Kidney glomerular epithelial cell (primary cell): ENCODE data around the gene NPDC1.
A peak's percentile ranks its signal among the peaks of the same experiment; 100 is the strongest.
"Not testable (repeated sequence)": the region's sequence is repeated elsewhere in the genome, so short reads cannot be mapped to it uniquely, and the experiment has no call there.

Experiments
- DNase-seq: peaks from one replicate; lab custom pipeline; 2025; lab: John Stamatoyannopoulos, UW

NPDC1 gene

GRCh38 chr9:137011907-137012675 lies 33.9 kb downstream of the NPDC1 start:
- no peak for DNase-seq

DNA sequence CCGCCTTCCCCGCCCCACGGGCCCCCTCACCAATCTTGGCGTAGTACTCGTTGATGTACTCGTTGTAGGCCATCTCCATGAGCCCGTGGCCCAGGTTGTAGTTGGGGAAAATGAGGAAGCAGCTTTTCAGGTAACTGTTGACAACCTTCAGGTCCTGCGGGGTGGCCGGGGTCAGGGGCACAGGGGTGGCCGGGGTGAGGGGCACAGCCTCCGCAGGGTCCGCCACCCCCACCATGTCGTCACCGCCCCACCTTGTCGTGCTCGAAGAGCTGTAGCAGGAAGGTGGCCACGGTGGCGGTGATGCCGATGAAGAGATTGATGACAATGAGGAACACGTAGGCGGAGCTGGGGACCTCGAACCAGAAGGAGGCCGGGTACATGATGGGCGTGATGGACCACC lies 34.8 kb downstream of the NPDC1 start:
- DNase-seq: no peak

GRCh38 chr9:137009938-137010732 lies 35.8 kb downstream of the NPDC1 start:
- no peak for DNase-seq

- DNase-seq: no peak
Measured at GRCh38 chr9:137009217-137009616, 36.8 kb downstream of the NPDC1 start.

DNA sequence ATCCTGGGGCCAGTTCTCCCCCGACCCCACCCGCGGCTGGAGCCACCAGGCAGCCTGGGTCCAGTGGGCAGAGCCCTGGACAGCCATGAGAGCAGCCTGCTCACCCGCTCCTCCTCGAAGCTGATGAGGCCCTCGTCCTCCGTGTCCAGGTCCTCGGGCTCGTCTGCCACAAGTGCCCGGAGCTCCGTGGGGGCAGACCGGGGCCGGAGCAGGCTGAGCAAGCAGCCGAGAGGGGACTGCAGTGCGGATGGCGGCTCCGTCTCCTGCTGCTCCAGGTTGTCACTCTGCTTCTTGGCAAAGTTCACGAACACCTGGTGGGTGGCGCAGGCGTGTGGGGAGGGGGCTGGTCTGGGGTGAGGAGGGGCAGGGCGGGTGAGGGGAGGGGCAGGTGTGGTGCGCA lies 37.7 kb downstream of the NPDC1 start:
- no peak for DNase-seq

GRCh38 chr9:137007816-137008270 lies 38.1 kb downstream of the NPDC1 start:
- DNase-seq: no peak

DNA sequence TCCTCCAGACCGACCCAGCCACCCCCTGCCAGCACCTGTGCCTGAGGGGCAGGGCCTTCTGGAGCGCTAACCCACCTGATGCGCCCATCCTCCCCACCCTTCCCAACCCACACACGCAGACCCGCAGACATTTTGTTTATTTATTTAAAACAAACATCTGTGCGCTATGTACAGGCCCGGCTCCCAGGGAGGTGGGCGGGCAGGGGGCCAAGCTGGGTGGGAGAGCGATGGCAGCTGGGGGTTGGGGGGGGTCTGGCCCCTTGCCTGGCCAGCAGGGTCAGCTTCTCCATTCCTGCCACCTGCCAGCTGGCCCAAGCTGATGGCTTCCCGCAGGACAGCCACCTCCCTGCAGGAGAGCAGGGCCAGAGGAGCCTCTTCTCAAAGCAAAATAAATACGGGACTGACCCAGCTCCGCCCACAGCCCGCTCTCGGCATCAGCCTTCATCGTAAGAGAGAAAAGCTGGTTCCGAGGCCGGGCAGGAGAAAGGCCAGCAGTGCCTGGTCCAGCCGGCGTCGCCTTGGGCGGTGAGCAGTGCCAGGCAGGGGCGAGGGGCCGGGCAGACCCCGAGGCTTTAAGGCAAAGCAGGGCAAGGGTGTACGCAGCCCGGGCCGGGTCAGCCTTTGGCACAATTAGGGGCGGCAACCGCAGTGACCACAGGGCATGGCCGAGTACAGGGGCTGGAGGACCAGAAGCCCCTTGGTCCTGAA lies 38.7 kb downstream of the NPDC1 start:
- DNase-seq: no peak

DNA sequence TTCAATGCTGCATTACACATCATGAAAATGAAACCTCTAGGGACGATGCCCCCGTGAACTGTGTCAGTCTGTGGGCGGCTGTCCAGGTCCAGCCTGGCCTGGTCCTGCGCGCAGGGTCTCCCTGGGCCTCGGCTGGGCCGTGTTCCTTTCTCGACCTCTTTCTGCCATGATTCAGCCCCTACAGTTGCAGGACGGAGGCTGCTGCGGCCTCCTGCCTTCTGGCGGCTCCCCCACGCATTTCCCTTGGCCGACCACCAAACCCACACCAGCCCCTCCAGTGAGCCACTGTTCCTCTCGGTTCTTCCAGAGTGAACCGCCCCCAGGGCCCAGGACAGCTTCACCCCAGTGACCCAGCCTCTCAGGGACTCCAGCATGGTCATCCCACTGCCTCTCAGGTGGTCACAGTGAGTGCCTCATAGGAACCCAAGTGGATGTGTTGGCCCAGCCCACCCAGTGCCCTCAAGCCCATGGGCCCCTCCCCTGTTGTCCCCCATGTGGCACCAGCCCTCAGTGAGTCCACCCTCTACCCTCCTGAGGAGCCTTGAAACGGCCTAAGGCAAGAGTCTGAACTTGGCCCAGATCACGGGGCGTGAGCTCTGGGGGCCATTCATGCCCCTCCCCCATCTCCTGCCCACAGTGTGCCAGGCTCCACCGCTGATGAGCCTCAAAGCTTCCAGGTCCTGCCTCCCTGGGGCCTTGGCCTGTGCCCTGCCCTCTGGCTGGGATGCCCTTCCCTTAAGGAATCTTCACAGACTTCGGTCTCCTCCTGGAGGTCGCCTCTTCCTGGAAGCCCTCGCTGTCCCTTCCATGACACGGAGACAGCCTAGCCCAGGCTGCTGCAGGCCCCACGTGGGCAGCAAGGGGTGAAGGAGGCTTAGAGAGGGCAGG lies 39.6 kb downstream of the NPDC1 start:
- no peak for DNase-seq

DNA sequence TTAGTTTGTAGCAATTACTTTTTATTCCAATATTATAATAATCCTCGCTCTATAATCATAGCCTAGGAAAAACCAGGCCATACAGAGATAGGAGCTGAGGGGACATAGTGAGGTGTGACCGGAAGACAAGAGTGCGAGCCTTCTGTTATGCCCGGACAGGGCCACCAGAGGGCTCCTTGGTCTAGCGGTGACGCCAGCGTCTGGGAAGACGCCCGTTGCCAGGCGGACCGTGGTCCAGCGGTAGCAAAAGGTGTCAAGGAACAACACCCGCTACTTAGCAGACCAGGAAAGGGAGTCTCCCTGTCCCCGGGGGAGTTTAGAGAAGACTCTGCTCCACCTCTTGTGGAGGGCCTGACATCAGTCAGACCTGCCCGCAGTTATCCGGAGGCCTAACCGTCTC lies 41.7 kb downstream of the NPDC1 start:
- DNase-seq: not testable (repeated sequence)

DNA sequence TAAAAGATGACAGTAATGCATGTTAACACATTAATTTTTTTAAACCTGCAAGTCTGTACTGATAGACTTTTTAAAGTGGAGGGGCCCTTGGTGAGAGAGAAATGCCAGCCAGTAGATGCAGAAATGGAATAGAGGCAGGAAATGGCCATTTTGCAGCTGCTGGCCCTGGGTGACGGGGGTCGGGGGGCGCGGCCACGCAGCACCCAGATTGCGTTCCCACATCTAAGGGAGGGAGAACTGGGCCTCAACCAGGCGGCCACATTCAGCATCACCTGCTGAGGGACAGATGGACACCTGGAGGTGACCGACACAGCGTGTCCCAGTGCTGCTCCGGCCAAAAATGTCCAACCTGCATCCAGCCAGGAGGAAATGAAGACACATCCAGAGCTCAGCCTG lies 43.3 kb downstream of the NPDC1 start:
- no peak for DNase-seq

DNA sequence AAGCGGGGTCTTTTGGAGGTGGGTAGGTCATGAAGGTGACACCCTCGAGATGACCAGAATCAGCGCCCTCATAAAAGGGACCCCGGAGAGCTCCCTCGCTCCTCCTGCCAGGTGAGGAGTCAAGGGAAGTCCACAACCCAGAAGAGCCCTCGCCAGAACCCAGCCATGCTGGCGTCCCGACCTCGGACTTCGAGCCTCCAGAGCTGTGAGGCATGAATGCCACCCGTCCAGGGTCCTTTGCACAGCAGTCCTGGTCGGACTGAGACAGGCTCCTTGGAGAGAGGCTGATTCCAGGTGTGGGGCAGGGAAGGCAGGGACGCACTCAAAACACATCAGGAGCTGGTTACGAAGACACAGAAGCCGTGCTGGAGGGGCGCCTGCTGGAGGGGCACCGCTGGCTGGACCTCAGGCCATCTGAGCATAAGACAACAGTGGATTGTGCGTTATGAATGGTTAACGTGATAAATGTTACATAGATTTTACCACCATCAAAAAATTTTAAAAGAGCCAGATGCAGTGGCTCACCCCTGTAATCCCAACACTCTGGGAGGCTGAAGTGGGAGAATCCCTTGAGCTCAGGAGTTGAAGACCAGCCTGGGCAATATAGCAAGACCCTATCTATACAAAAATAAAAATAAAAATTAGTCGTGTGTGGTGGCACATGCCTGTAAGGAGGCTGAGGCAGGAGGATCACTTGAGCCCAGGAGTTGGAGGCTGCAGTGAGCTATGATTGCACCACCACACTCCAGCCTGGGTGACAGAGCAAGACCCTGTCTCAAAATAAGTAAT lies 43.9 kb downstream of the NPDC1 start:
- no peak for DNase-seq

DNA sequence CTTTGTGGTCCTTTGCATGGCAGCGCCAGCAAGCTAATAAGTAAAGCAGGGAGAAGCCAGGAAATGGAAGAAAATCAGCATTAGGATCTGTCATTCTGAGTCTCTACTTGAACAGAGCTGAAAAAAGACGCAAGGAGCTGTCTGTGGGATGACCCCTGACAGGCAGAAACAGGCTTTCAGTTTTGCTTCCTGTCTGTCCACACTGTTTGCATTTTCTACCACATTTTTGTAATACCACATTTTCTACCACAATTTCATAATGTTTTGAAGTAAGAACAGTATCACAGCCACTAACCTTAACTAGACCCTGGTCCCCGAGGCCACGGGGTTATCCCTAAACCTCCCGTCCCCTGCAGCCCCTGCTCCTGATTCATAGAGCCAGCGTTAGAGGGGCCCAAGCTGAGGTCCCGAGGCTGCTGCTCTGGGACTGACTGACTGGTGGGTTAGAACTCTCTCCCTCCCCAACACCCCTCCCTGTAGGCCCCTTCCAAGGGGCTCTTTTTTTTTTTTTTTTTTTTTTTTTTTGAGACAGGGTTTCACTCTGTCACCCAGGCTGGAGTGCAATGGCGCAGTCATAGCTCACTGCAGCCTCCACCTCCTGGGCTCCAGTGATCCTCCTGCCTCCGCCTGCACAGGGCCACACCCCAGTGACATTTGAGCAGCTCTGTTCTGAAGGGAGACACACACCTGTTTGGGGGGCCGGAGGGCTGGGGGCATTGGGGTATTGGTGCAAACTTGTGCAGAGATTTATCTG lies 45.6 kb downstream of the NPDC1 start:
- DNase-seq: peak; percentile 16

- no peak for DNase-seq
Measured at GRCh38 chr9:136997830-136998234, 48.1 kb downstream of the NPDC1 start.

DNA sequence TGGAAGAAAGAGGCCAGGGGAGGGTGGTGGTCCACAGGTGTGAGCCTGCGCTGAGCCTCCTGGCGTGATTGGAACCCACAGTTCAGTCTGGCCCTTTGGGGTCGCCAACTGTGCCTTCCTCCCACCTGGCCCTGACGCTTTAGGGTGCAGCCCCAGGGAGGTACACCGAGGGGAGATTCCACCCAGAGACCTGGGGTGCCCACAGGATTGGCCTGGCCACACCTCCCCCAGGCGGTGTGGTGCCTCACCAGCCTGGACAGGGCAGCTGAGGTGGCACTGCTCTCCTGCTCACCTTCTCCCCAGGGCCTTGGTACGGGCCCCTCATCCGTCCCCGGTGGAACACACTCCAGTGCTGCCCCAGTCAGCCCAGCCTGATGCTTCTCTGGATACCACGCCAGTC lies 48.6 kb downstream of the NPDC1 start:
- no peak for DNase-seq

GRCh38 chr9:136996361-136997292 lies 49.4 kb downstream of the NPDC1 start, which contains the start of gene CLIC3:
TSS of gene CLIC3 (minus strand) at chr9:136996568. CDS start at chr9:136996543, 25 bp downstream.
- no peak for DNase-seq

GRCh38 chr9:136995772-136996311 lies 50.1 kb downstream of the NPDC1 start:
- DNase-seq: no peak

- no peak for DNase-seq
Measured at GRCh38 chr9:136995362-136995761, 50.6 kb downstream of the NPDC1 start.

DNA sequence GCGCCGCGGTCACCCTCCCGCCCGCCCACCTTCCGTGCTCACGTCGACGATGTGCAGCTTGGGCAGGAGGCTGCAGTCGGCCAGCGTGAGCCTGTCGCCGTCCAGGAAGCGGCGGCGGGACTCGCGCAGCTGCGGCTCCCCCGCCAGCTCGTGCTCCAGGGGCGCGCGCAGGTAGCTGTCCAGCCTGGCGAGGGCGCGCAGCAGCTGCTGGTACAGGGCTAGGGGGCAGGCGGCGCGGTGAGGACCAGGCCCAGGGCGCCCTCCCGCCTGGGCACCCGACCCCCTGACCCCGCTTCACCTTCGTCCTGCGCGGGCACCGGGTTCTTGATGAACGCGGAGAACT lies 51.1 kb downstream of the NPDC1 start:
- no peak for DNase-seq
